A673 (cell line): Measurements from ENCODE around the gene ZNF567. TPM values are rescaled to one million over a fixed set of nuclear protein-coding genes. Genes with fewer than 3 reads are reported as not detected.

Experiments
- BruUV-seq: library from RNA; stranded (reverse); fragments of 400-500 nt; replicated peaks from 2 replicates; lab custom pipeline; 2021; lab: Mats Ljungman, UMichigan
- CTCF ChIA-PET: fragments of 300-600 bp; sonication (Branson Sonifier 250); formaldehyde crosslinking; loops from one replicate; lab custom pipeline; 2022; ENCODE audit warnings: antibody characterized with exemption; lab: Charles Lee
- POLR2A ChIA-PET: fragments of 300-600 bp; sonication (Branson Sonifier 250); formaldehyde crosslinking; loops from one replicate; lab custom pipeline; 2022; ENCODE audit warnings: antibody characterized with exemption; ENCODE audit not compliant: low non-redundant PET; lab: Charles Lee
- DNase-seq: peaks from one replicate; pipeline ENCODE4 v3.0.0-alpha.2; 2015; ENCODE audit warnings: low spot score
- H3K27ac ChIP-seq: fragments of 200-600 bp; sonication (generic); 2 replicates; pipeline ENCODE4 v1.5.1; 2016; ENCODE audit warnings: mixed run types, low read depth, mild to moderate bottlenecking, mixed read lengths, antibody characterized with exemption, low read length; ENCODE audit not compliant: poor library complexity, severe bottlenecking
- H3K27me3 ChIP-seq: fragments of 200-600 bp; sonication (generic); replicated peaks from 2 replicates; pipeline ENCODE4 v1.6.1; 2017; ENCODE audit warnings: mixed run types, low read depth, mild to moderate bottlenecking, mixed read lengths, antibody characterized with exemption, low read length; ENCODE audit not compliant: insufficient read depth, poor library complexity
- H3K36me3 ChIP-seq: fragments of 200-600 bp; sonication (generic); 2 replicates; pipeline ENCODE4 v1.6.1; 2016; ENCODE audit warnings: mixed run types, mild to moderate bottlenecking, mixed read lengths, antibody characterized with exemption, low read length; ENCODE audit not compliant: insufficient read depth, poor library complexity, severe bottlenecking
- H3K4me1 ChIP-seq: fragments of 200-600 bp; sonication (generic); 2 replicates; pipeline ENCODE4 v1.6.1; 2017; ENCODE audit warnings: mixed run types, mild to moderate bottlenecking, mixed read lengths, antibody characterized with exemption, low read length; ENCODE audit not compliant: insufficient read depth, poor library complexity, severe bottlenecking
- H3K4me3 ChIP-seq: fragments of 200-600 bp; sonication (generic); 2 replicates; pipeline ENCODE4 v1.5.1; 2016; ENCODE audit warnings: low read depth, mixed run types, mild to moderate bottlenecking, mixed read lengths, low read length; ENCODE audit not compliant: poor library complexity, severe bottlenecking
- H3K9me3 ChIP-seq: fragments of 200-600 bp; sonication (generic); 2 replicates; pipeline ENCODE4 v1.6.1; 2016; ENCODE audit warnings: mixed run types, low read depth, mild to moderate bottlenecking, mixed read lengths, antibody characterized with exemption, low read length; ENCODE audit not compliant: poor library complexity, severe bottlenecking
- CTCF ChIP-seq: fragments of 300-800, 200-600 bp; sonication (generic); conservative IDR thresholded peaks from 2 replicates; pipeline ENCODE4 v1.5.1; 2017; ENCODE audit warnings: low read depth, mild to moderate bottlenecking, antibody characterized with exemption, low read length, moderate library complexity, mixed read lengths
- EZH2 ChIP-seq: fragments of 200-600 bp; sonication (generic); IDR thresholded peaks from 2 replicates; pipeline ENCODE4 v1.6.1; 2017; ENCODE audit warnings: borderline replicate concordance, low read depth, mild to moderate bottlenecking, mixed read lengths, antibody characterized with exemption, low read length; ENCODE audit not compliant: poor library complexity, severe bottlenecking
- intact Hi-C: fragments of 100-400 bp; cut with micrococcal nuclease; formaldehyde crosslinking; loops from one replicate; pipeline ENCODE4 v1.10.0; 2022; ENCODE audit not compliant: unreplicated experiment
- total RNA-seq: library from RNA; stranded (reverse); gene quantifications from 2 replicates; pipeline ENCODE4 v1.2.3, GENCODE V29; 2021

Gene ZNF567
- total RNA-seq, 1 experiment from 2014 or later: 9.9 TPM

- no peak overlapping the region for H3K27ac ChIP-seq
- no peaks in the 10 kb centered on the region for H3K27me3 ChIP-seq
- H3K4me1 ChIP-seq: no peaks in the 10 kb centered on the region
- H3K9me3 ChIP-seq: peaks cover 8% of the 10 kb centered on the region
- TF ChIP-seq CTCF (no peak), EZH2 (no peak)
- DNase-seq: no peak
- intact Hi-C loops: no loop called here
- ChIA-PET POLR2A (no interaction called here), CTCF (no interaction called here)
- no peak overlapping the region for H3K4me3 ChIP-seq
- BruUV-seq: no TSS peak
- H3K36me3 ChIP-seq: no peaks in the 10 kb centered on the region
Measured at GRCh38 chr19:36672368-36672767, 15.0 kb upstream of the ZNF567 start.

DNA sequence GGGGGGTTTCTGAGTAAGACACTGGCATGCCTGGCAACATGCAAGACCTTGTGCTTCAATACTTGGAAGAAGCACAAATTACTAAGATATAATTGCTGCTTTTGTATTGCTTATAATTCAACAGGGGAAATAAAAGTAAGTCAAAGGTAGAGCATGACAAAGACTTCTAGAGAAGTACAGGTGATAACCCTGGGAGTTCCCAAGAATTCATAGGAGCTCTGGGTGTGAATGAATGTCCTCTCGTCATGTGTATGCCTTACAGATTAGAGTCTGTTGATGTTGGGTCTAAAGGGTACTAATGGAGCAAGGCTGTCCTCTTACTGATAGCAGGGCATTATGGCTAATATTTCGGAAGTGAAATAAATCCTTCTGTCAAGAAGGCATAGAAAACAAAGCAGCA lies 13.2 kb upstream of the ZNF567 start:
- no peak overlapping the region for H3K4me3 ChIP-seq
- peaks cover 15% of the 10 kb centered on the region for H3K9me3 ChIP-seq
- intact Hi-C loops: no loop called here
- DNase-seq: no peak
- no peaks in the 10 kb centered on the region for H3K4me1 ChIP-seq
- ChIA-PET CTCF (no interaction called here), POLR2A (no interaction called here)
- no peak for TF ChIP-seq EZH2
- no peak for TF ChIP-seq CTCF
- H3K27me3 ChIP-seq: no peaks in the 10 kb centered on the region
- H3K36me3 ChIP-seq: peaks cover 3% of the 10 kb centered on the region
- no TSS peak for BruUV-seq
- H3K27ac ChIP-seq: no peak overlapping the region

DNA sequence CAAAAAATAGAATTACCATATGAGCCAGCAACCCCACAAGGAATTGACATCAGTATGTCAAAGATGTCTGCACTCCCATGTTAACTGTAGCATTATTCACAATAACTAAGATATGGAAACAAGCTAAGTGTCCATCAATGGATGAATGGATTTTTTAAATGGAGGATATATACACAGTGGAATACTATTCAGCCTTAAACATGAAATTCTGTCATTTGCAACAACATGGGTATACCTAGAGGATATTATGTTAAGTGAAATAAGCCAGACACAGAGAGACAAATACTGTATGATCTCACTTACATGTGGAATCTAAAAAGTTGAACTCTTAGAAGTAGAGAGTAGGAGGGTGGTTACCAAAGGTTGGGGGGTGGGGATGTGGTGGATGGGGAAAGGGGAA lies 8.0 kb upstream of the ZNF567 start:
- Histone ChIP-seq H3K4me1 (no peaks in the 10 kb centered on the region), H3K27ac (no peak overlapping the region), H3K27me3 (no peaks in the 10 kb centered on the region), H3K4me3 (no peak overlapping the region), H3K36me3 (peaks cover 5% of the 10 kb centered on the region), H3K9me3 (peaks cover 8% of the 10 kb centered on the region)
- CTCF ChIA-PET: no interaction called here
- BruUV-seq: no TSS peak
- no peak for TF ChIP-seq CTCF
- no peak for TF ChIP-seq EZH2
- POLR2A ChIA-PET: no interaction called here
- intact Hi-C loops: no loop called here
- DNase-seq: no peak
